HG03378 (cell line): Measurements from ENCODE around the gene THRB.

Experiments used
- ATAC-seq: cut with Tn5 transposase; IDR thresholded peaks from one replicate; pipeline ENCODE4 v1.9.1; 2021; ENCODE audit warnings: mild to moderate bottlenecking, moderate library complexity; ENCODE audit not compliant: unreplicated experiment

The THRB gene

GRCh38 chr3:24273491-24273890 lies 221.2 kb downstream of the THRB start:
- no peak for ATAC-seq

GRCh38 chr3:24272875-24273274 lies 221.8 kb downstream of the THRB start:
- ATAC-seq = no peak

- no peak for ATAC-seq
Observed at GRCh38 chr3:24272408-24272807, 222.2 kb downstream of the THRB start.

- ATAC-seq = no peak
Observed at GRCh38 chr3:24271228-24271627, 223.4 kb downstream of the THRB start.

GRCh38 chr3:24270744-24271143 lies 223.9 kb downstream of the THRB start:
- ATAC-seq = no peak

GRCh38 chr3:24270204-24270691 lies 224.4 kb downstream of the THRB start:
- no peak for ATAC-seq

GRCh38 chr3:24264748-24265158 lies 229.9 kb downstream of the THRB start:
- peak; percentile 74 for ATAC-seq

- ATAC-seq = no peak
Observed at GRCh38 chr3:24264011-24264410, 230.6 kb downstream of the THRB start.

- ATAC-seq = no peak
Observed at GRCh38 chr3:24263069-24263668, 231.5 kb downstream of the THRB start.

GRCh38 chr3:24261521-24261920 lies 233.1 kb downstream of the THRB start:
- ATAC-seq = no peak

- no peak for ATAC-seq
Observed at GRCh38 chr3:24259901-24260512, 234.6 kb downstream of the THRB start.

- no peak for ATAC-seq
Observed at GRCh38 chr3:24258727-24259600, 235.7 kb downstream of the THRB start.

- ATAC-seq = no peak
Observed at GRCh38 chr3:24258260-24258659, 236.4 kb downstream of the THRB start.

GRCh38 chr3:24255414-24255813 lies 239.2 kb downstream of the THRB start:
- ATAC-seq = no peak

- no peak for ATAC-seq
Observed at GRCh38 chr3:24254649-24255048, 240.0 kb downstream of the THRB start.

GRCh38 chr3:24253336-24253735 lies 241.3 kb downstream of the THRB start:
- ATAC-seq = no peak

GRCh38 chr3:24249523-24249922 lies 245.1 kb downstream of the THRB start:
- no peak for ATAC-seq

- ATAC-seq = no peak
Observed at GRCh38 chr3:24245056-24245455, 249.6 kb downstream of the THRB start.

- ATAC-seq = no peak
Observed at GRCh38 chr3:24244491-24244890, 250.2 kb downstream of the THRB start.

- no peak for ATAC-seq
Observed at GRCh38 chr3:24242012-24242698, 252.5 kb downstream of the THRB start.

- no peak for ATAC-seq
Observed at GRCh38 chr3:24240306-24240705, 254.3 kb downstream of the THRB start.
